Uterus (tissue), 4 donors: ENCODE measurements around the gene DNAH17. TPM values are rescaled to one million over a fixed set of nuclear protein-coding genes. Genes with fewer than 3 reads are reported as not detected.

Experiments used
- DNase-seq, 2 donors: peaks; one replicate each; pipeline ENCODE4 v3.0.0-alpha.2; 2019 to 2020
- H3K27ac ChIP-seq, 2 donors: fragments of 200-600 bp; sonication (generic); 1 replicate in 1 of 2; 2 replicates in 1 of 2; pipeline ENCODE4 v1.5.1; 2016 to 2018
- H3K27me3 ChIP-seq, 2 donors: fragments of 200-600 bp; sonication (generic); one replicate each; pipeline ENCODE4 v1.5.1; 2018 to 2019; ENCODE audit warnings: control low read depth in 1 of 2
- H3K36me3 ChIP-seq, 2 donors: fragments of 200-600 bp; sonication (generic); one replicate each; pipeline ENCODE4 v1.5.1; 2019; ENCODE audit warnings: control low read depth in 1 of 2
- H3K4me1 ChIP-seq, 2 donors: fragments of 200-600 bp; sonication (generic); one replicate each; pipeline ENCODE4 v1.5.1; 2018 to 2019; ENCODE audit warnings: control low read depth in 1 of 2
- H3K4me3 ChIP-seq, 2 donors: fragments of 200-600 bp; sonication (generic); 1 replicate in 1 of 2; 2 replicates in 1 of 2; pipeline ENCODE4 v1.5.1; 2018 to 2019; ENCODE audit warnings: mild to moderate bottlenecking in 1 of 2
- H3K9me3 ChIP-seq, 2 donors: fragments of 200-600 bp; sonication (generic); one replicate each; pipeline ENCODE4 v1.5.1; 2019; ENCODE audit warnings: control low read depth in 1 of 2
- POLR2A ChIP-seq, 2 donors: fragments of 450-650 bp; IDR thresholded peaks; one replicate each; pipeline ENCODE4 v1.6.1; 2016; ENCODE audit warnings: antibody characterized with exemption in 2 of 2, mild to moderate bottlenecking in 1 of 2, moderate library complexity in 1 of 2
- intact Hi-C: fragments of 100-400 bp; cut with DNase I; formaldehyde crosslinking; loops from one replicate; pipeline ENCODE4 v1.15.1; 2023; ENCODE audit warnings: low total_unique reads
- total RNA-seq, 4 donors: library from RNA; depleted of rRNA in 3 of 4; stranded (reverse); fragments of >200 nt in 3 of 4; gene quantifications; one replicate each; pipeline versions ENCODE4 v1.1.0 to v1.2.4, GENCODE V29; 2014 to 2023
- TF ChIP-seq, protein P1 (sequence below), 4 experiments: fragments of 200-600 bp in 2 of 4; fragments of 450-650 bp in 2 of 4; sonication (generic) in 2 of 4; IDR thresholded peaks; one replicate each; pipeline ENCODE4 v1.5.1; 2016 to 2019; ENCODE audit warnings: antibody characterized with exemption in 4 of 4, mild to moderate bottlenecking in 2 of 4, moderate library complexity in 1 of 4
- donor health status: DM: yes; HTN: yes; CAD: no.

DNAH17 gene
- total RNA-seq, 4 donors from 2014 or later, result 0.03 to 1.1 TPM; not detected in 2

GRCh38 chr17:78621720-78622490 is 44.7 kb upstream of the DNAH17 start:
- Histone ChIP-seq H3K4me3 (no peak overlapping the region), H3K4me1 (no peaks in the 10 kb centered on the region), H3K27me3 (no peaks in the 10 kb centered on the region), H3K36me3 (no peaks in the 10 kb centered on the region), H3K9me3 (no peaks in the 10 kb centered on the region), H3K27ac (no peak overlapping the region)
- DNase-seq, result no peak
- TF ChIP-seq, protein P1, sequence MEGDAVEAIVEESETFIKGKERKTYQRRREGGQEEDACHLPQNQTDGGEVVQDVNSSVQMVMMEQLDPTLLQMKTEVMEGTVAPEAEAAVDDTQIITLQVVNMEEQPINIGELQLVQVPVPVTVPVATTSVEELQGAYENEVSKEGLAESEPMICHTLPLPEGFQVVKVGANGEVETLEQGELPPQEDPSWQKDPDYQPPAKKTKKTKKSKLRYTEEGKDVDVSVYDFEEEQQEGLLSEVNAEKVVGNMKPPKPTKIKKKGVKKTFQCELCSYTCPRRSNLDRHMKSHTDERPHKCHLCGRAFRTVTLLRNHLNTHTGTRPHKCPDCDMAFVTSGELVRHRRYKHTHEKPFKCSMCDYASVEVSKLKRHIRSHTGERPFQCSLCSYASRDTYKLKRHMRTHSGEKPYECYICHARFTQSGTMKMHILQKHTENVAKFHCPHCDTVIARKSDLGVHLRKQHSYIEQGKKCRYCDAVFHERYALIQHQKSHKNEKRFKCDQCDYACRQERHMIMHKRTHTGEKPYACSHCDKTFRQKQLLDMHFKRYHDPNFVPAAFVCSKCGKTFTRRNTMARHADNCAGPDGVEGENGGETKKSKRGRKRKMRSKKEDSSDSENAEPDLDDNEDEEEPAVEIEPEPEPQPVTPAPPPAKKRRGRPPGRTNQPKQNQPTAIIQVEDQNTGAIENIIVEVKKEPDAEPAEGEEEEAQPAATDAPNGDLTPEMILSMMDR (IDR thresholded peaks at IDR 0.05), result no peak
- no peak for TF ChIP-seq POLR2A (IDR thresholded peaks at IDR 0.05)
- intact Hi-C loops, result no loop called here

- no peak for DNase-seq
- no peak overlapping the region for H3K4me3 ChIP-seq
- no peaks in the 10 kb centered on the region for H3K36me3 ChIP-seq
- TF ChIP-seq, protein P1 (IDR thresholded peaks at IDR 0.05), result no peak
- TF ChIP-seq POLR2A (IDR thresholded peaks at IDR 0.05), result no peak
- H3K9me3 ChIP-seq, result no peaks in the 10 kb centered on the region
- H3K27me3 ChIP-seq, result no peaks in the 10 kb centered on the region
- H3K4me1 ChIP-seq, result no peaks in the 10 kb centered on the region
- no peak overlapping the region for H3K27ac ChIP-seq
- intact Hi-C loops, result no loop called here
Measured at GRCh38 chr17:78620099-78620498, 42.9 kb upstream of the DNAH17 start.

GRCh38 chr17:78619334-78619733 is 42.1 kb upstream of the DNAH17 start:
- no peaks in the 10 kb centered on the region for H3K36me3 ChIP-seq
- intact Hi-C loops, result no loop called here

GRCh38 chr17:78618264-78619066 is 41.3 kb upstream of the DNAH17 start:
- Histone ChIP-seq H3K36me3 (no peaks in the 10 kb centered on the region), H3K27me3 (no peaks in the 10 kb centered on the region), H3K27ac (no peak overlapping the region), H3K9me3 (no peaks in the 10 kb centered on the region), H3K4me3 (no peak overlapping the region), H3K4me1 (no peaks in the 10 kb centered on the region)
- intact Hi-C loops, result no loop called here
- DNase-seq, result no peak
- no peak for TF ChIP-seq POLR2A (IDR thresholded peaks at IDR 0.05)
- TF ChIP-seq, protein P1 (IDR thresholded peaks at IDR 0.05), result no peak

More at GRCh38 chr17:78619334-78619733, 42.1 kb upstream of the DNAH17 start:
- Histone ChIP-seq H3K9me3 (no peaks in the 10 kb centered on the region), H3K27ac (no peak overlapping the region), H3K27me3 (no peaks in the 10 kb centered on the region), H3K4me1 (no peaks in the 10 kb centered on the region), H3K4me3 (no peak overlapping the region)
- TF ChIP-seq, protein P1 (IDR thresholded peaks at IDR 0.05), result no peak
- no peak for TF ChIP-seq POLR2A (IDR thresholded peaks at IDR 0.05)
- no peak for DNase-seq

DNA sequence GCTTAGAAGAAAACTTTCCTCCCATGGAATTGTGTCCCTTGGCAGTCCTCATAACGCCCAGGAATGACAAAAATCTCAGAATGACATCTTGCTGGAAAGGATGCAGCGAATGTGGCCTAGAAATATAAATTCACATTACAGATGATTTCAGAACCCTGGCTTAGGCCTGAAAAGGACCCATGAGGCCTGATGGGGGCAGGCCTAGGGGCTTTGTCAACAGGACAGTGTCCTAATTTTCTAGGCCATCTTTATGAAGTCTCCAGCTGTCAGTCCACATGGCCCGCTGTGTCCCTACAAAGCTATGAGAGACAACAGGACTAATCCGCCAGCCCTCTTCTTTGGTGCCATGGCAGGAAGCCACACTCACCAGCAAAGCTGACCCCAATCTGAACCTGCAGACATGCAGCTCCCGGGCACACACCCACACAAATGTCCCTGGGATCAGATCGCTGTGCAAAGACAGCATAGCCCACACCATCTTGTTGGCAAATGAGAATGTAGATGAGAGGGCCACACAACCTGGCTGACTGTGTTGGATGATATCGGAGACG is 40.4 kb upstream of the DNAH17 start:
- Histone ChIP-seq H3K9me3 (no peaks in the 10 kb centered on the region), H3K4me3 (no peak overlapping the region), H3K27me3 (no peaks in the 10 kb centered on the region), H3K27ac (no peak overlapping the region), H3K36me3 (no peaks in the 10 kb centered on the region), H3K4me1 (no peaks in the 10 kb centered on the region)
- TF ChIP-seq, protein P1 (IDR thresholded peaks at IDR 0.05), result no peak
- no peak for TF ChIP-seq POLR2A (IDR thresholded peaks at IDR 0.05)
- no peak for DNase-seq
- intact Hi-C loops, result no loop called here
